NT2/D1 (cell line): ENCODE data around the gene ARSD.

ENCODE experiments used
- YY1 ChIP-seq: IDR thresholded peaks from 2 replicates; pipeline ENCODE4 v1.6.1; 2011; ENCODE audit not compliant: insufficient read length, insufficient read depth
- ZNF274 ChIP-seq: IDR thresholded peaks from 2 replicates; pipeline ENCODE4 v1.6.1; 2011; ENCODE audit warnings: mild to moderate bottlenecking, low read depth, low read length

DNA sequence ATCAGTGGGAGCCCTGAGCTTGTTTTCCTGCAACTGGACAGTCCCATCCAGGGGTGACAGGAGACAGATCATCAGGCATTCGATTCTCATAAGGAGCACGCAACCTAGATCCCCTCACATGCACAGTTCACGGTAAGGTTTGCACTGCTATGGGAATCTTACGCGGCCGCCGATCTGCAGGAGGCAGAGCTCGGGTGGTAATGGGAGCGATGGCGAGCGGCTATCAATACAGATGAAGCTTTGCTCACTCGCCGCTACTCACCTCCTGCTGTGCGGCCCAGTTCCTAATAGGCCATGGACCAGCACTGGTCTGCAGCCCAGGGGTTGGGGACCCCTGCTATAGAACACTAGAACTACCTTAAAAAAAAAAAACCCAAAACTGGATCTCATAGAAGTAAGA lies 45.4 kb downstream of the ARSD start:
- TF ChIP-seq YY1, result no peak
- no peak for TF ChIP-seq ZNF274
